GM19099 (cell line): ENCODE measurements around the gene RAMAC.

ENCODE experiments used
- POLR2A ChIP-seq: IDR thresholded peaks from 3 replicates; pipeline ENCODE4 v1.6.1; 2011; ENCODE audit warnings: low read depth; ENCODE audit not compliant: insufficient read length; ENCODE audit errors: extremely low read depth

The RAMAC gene

DNA sequence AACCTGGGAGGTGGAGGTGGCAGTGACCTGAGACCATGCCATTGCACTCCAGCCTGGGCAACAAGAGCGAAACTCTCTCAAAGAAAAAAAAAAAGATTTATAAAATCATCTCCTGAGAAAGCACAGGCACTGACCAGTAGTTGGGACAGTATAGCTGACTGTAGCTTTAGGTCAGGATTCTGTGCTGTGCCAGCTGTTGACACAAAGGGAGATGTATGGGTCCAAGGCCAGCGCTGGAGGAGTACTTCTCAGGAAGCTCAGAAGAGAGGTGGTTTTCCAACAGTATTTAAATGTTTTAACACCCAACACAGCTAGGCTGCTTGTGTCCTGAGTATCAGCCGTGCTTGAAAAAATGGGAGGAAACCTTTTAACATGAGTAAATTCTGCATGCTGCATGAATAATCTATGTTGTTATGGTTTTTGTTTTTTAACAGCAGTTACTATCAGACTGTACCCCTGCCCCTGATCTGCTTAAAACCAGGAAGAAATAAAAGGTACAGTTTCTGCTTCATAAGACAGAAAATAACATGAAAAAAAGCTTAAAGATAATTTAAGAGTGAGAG, 6.5 kb downstream of the RAMAC start:
- TF ChIP-seq POLR2A, result no peak

DNA sequence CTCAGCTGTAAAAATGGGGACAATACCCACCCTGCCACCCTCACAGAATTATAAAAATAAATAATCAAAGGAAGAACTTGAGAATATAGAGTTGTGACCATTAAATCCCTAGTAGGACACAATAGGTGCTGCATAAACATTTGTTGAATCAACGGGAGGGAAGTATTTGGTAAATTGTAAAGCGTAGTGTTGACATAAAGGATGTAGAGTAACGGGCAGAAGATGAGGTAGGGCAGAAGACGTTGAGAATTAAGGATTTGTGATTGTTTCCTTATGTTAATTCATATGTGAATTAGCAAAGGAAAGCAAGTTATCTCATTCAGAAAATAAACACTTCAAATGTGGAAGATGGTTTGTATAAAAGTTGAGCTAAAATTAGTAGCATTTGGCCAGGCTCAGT, 7.1 kb downstream of the RAMAC start:
- no peak for TF ChIP-seq POLR2A

DNA sequence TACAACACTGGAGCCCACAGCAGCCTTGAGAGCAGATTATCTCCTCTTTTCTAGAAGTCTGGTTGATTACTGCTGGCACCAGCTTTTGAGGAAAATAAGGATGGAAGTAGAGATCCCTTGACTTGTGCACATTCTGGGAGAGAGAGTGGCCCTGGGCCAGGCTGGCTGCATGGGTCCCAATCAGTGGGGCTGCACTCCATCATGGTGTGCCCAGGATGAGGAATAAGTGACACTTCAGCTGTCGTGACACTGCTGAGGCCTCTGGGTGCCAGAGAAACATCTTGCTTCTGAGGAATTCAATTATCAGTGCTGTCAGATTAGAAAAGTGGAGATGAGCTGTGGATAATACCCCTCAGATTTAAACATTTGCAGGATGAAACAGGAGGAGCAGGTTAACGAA, 9.1 kb downstream of the RAMAC start:
- TF ChIP-seq POLR2A, result no peak

DNA sequence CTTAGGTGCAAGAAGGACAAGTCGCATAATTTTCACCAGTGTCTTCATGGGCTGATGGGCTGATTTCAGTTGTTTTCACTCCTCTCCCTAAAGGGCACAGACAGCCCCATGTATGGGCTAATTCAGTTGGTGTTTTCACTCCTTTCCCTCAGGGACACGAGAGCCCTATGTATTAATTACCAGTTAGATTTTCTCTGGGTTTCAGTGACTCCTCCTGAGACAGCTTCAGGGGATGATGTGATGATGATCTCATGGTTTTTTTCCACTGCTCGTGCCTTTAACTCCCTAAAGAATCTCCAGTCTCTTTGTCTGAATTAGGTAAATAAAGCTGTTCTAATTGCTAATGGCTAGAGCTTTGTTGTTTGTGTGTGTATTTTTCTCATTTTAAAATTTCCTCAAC, 9.9 kb downstream of the RAMAC start:
- TF ChIP-seq POLR2A, result no peak

DNA sequence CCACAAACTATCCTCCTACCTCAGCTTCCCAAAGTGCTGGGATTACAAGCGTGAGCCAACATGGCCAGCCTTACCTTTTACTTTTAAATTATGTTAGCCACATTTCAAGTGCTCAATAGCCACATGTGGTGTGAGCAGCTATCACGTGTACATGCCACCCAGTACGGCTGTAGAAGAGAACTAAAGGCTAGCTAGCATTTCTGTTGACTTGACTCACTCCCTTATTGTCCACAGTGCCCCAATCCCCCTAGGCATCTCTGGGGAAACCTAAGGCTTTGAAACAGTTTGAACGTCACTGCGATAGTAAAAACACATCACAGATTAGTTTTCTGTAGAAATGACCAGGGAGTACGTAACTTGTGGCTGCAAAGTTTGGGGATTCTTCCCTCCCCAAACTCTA, 13.4 kb downstream of the RAMAC start:
- TF ChIP-seq POLR2A, result no peak

DNA sequence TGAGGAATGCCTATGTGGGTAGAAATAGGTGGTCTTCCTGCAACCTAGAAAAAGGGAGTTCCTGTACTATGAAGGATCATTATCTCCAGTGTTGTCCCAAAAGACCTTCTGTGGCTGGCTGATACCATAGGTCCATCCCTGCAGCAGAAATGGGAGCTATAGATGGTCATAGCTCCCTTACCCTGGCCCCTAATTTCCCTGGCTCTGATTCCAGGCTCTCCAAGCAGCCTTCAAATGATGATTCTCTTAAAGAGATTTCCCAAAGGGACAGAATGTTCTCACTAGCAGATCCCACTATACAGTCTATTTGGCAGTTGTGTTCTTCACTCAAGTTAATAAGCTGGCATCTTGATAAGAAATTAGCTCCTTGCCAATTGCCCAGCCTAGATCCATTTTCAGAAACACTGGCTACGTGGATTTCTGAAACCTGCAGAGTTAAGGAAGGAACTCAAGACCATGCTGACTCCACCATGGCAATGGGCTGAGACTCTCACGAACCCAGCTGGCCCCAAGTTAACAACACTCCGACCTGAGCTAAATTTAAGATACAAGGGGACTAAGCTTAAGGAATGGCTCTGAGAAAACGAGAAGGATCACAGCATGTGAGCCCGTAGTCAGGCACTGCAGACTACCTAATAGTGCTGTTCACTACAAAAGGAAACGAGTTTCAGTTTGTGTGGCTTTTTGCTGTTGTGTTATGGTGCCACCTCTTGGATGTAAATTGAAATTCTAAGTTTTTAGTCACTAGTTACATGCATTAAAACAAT, 14.1 kb downstream of the RAMAC start:
- no peak for TF ChIP-seq POLR2A

DNA sequence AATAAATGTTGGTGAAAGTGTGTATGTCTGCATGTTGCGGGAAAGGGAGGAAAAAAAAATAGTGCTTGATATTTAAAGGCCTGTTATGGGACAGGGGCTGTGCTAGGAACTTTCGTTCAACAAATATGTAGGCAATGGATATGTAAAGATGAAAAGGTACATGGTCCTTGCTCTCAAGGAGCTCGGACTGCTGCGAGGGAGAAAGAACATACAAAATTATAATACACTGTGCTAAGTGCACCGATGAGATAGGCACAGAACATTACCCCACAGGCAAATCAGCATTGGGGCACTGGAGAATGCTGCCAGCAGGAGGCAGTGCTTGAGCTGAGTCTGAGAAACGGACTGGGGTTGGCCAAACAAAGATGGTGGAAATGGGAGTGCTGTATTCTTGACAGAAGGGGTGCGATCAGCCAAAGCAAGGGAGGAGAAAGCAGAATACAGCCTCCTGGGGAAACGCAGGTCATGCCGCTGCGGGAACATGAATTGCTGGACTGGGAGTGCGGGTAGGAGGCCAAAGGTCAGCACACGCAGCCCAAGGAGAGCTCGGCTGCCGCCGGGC, 24.8 kb downstream of the RAMAC start:
- TF ChIP-seq POLR2A, result no peak

DNA sequence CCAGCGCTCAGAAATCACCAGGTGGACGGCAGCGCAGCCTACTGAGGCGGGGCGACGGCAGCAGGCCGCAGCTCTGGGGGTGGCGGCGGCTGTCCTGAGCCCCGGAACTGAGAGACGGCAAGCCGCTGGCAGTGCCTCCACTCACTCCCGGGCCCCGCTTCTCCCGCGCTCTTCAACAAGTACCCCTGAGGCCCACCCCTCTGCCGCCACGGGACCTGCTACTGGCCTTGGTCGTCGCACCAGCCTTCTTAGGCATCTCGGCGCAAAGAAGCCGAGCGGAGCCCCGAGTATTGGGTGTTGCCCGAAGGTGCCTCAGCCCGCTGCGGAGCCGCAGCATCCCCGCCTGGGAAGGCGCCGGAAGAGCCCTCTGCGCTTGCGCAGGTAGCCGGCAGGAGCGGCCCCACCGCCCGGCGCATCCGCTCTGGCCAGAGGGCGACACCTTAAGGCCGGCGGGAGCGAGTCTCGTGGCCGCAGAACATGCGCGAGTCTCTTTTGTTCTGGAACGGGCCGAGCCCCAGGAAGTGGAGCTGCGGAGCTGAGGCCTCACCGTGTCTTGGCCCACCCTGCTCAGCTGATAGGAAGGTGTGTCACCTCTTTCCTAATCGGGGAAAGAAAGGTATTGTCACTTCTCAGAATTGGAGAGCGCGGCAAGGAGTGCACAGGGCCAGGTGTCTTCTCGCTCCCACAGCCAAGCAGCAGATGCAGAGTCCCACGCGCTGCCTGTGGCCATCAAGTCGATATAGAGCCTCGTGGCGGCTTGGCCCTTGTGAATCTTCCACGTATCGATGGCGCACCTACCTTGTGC, 25.5 kb downstream of the RAMAC start, which contains the start of gene C15orf40:
Gene C15orf40 (minus strand): TSS at position 369 of the 805 bp plus-strand sequence. CDS start 32 bp downstream, at position 337.
- peak; percentile 89 for TF ChIP-seq POLR2A

DNA sequence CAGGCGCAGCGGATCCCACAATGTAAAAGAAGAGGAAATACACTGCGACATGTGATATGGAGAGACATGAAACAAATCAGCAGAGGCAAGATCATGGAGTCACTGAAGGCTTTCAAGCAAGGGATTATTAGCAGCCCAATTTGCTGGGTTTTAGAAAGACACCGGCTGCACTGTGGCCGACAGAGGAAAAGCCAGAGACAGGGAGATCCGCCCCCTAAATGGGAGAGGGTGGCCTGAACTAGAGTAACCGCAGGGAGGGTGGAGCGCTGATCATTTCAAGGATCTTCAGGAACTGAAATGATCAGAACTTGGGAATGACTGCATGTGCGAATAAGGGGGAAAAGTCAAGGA, 26.0 kb downstream of the RAMAC start:
- no peak for TF ChIP-seq POLR2A

DNA sequence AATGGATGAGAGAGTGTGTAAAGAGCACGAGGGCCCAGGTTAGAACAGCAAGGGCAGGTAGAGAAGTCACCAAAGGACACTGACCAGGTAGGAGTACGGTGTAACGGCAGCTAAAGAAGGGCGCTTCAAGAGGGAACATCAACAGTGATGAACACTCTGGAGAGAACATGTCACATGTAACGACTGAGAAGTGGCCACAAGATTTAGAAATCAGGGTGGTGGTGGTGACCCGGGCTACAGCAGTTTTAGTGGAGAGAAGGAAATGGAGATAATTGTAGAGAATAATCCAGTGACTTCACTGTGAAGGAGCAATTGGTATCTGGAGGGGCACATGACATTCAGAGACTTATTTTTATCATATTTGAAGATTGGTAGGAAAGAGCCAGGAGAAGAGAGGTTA, 26.6 kb downstream of the RAMAC start:
- TF ChIP-seq POLR2A, result no peak

DNA sequence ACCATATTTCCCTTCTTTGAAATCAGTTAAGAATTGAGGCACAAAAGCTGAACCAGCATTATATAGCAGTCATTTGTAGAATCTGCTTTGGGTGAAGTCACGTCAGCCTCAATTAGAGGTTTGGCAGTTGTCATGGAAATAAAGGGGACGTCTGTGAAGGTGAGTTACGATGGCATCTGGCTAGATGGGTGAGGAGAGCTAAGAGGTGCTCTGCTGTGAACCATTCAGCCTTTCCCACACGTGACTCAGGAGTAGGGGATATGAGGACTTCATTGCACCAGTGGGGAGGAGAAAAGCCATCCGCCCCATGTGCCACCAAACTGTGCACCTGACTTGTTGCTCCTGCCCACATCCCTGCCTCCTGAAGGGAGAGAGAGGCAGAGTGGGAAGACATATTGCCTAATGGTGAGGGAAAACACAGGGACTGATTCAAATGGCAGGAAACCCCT, 28.2 kb downstream of the RAMAC start:
- TF ChIP-seq POLR2A, result peak; percentile 14

DNA sequence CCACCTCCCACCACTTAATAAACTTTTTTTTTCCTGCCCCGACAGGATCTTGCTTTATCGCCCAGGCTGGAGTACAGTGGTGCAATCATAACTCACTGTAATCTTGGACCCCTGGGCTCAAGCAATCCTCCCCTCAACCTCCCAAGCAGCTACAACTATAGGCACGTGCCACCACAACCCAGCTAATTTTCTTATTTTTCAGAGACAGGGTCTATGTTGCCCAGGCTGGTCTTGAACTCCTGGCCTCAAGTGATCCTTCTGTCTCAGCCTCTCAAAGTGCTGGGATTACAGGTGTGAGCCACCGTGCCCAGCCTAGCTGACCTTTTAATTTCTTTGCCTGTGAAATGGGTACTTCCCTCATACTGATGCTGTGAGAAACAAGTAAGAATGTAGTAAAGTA, 29.4 kb downstream of the RAMAC start:
- no peak for TF ChIP-seq POLR2A

DNA sequence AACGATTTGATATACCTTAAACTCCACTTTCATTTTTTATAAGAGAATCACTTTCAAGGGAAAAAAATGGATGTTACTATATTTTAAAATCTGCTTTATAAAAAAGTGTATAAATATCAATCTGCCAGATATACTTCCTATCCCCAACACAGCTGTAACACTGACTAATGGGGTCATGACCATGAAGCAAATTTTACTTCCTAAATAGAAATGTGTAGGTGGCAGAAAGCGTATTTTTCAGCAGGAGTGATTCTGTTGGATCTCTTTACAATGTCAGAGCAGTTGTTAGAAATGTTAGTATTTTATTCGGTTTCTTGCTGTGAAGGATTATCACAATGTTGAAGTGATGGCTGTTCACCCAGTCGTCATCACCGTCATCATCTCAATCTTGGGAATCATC, 30.9 kb downstream of the RAMAC start:
- no peak for TF ChIP-seq POLR2A

DNA sequence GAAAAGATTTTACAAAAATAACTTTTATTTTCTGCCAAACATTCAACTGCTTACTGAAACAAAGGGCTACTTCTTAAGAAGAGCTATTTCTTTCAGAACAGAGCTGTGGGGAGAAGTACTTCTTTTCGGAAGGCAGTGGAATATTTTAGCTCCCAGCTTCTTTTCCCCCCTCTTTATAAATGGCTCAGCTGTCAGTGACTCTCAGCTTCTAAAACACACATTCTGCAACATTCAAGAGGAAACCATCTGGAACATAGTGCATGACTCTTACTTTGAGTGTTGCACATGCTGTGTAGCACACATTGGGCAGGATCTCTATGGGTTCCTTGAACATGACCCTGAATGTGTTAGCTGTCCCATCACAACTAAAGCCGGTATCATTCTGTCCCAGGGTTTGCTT, 32.4 kb downstream of the RAMAC start:
- no peak for TF ChIP-seq POLR2A

DNA sequence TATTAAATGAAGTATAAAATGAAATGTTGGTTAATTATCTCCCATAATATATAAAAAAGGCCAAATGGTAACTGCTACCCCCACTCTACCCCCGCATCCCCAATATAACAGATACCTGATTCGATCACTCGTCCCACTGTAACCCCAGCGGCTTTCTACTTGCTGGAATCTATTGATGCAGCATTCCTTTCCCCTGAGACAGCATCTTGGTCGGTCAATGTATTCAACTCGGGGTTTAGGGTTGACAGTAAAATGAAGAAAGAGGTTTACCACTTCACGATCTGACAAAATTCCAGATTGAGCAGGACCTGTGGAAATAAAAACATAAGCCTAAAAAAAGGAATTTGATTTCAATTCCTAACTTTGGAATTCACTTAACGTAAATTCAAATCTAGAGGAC, 44.0 kb downstream of the RAMAC start:
- no peak for TF ChIP-seq POLR2A
